ENCODE measurements around the gene SLC38A9. TPM values are rescaled to one million over a fixed set of nuclear protein-coding genes. Genes with fewer than 3 reads are reported as not detected.

SLC38A9 gene
- polyA plus RNA-seq, 3 donors from 2014 or later, result 6.9 to 15.4 (median 15.2) TPM

DNA sequence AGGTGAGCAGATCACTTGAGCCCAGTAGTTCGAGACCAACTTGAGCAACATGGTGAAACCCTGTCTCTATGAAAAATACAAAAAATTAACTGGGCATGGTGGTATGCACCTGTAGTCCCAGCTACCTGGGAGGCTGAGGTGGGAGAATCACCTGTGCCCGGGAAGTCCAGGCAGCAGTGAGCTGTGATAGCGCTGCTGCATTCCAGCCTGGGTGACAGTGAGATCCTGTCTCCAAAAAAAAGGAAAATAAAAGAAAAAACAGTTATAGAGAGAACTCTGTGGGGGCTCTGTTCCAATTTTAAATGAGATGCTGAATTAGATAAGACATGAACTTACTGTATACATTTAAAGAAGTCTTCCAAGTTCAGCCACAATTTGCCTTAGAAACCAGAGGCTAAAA lies 44.2 kb downstream of the SLC38A9 start:
- H3K4me3 Mint-ChIP-seq, result no peak overlapping the region
- DNase-seq, result no peak
- H3K27ac Mint-ChIP-seq, result peak overlapping the region in 1 of 6 donors; percentile 8
- H3K9me3 Mint-ChIP-seq, result no peaks in the 10 kb centered on the region
- peaks cover 0 to 2% (median 0%) of the 10 kb centered on the region in 3 donors for H3K27me3 Mint-ChIP-seq (ENCODE audit: low read depth in 3 of 3)
- peaks cover 15% of the 10 kb centered on the region in 3 donors for H3K36me3 Mint-ChIP-seq
- H3K4me1 Mint-ChIP-seq, result no peaks in the 10 kb centered on the region

- H3K4me3 Mint-ChIP-seq, result no peak overlapping the region
- H3K27ac Mint-ChIP-seq, result no peak overlapping the region
- H3K4me1 Mint-ChIP-seq, result no peaks in the 10 kb centered on the region
- DNase-seq, result no peak
- peaks cover 26 to 27% (median 26%) of the 10 kb centered on the region in 3 donors for H3K36me3 Mint-ChIP-seq
- no peaks in the 10 kb centered on the region for H3K9me3 Mint-ChIP-seq
- peaks cover 0 to 2% (median 0%) of the 10 kb centered on the region in 3 donors for H3K27me3 Mint-ChIP-seq (ENCODE audit: low read depth in 3 of 3)
These were observed 47.1 kb downstream of the SLC38A9 start for GRCh38 chr5:55665065-55665464.

- H3K36me3 Mint-ChIP-seq, result peaks cover 25 to 44% (median 38%) of the 10 kb centered on the region in 3 donors
- H3K9me3 Mint-ChIP-seq, result no peaks in the 10 kb centered on the region
- H3K27ac Mint-ChIP-seq, result no peak overlapping the region
- H3K4me3 Mint-ChIP-seq, result no peak overlapping the region
- DNase-seq, result no peak
- no peaks in the 10 kb centered on the region for H3K4me1 Mint-ChIP-seq
- H3K27me3 Mint-ChIP-seq (ENCODE audit: low read depth in 3 of 3), result no peaks in the 10 kb centered on the region
These were observed 54.7 kb downstream of the SLC38A9 start for GRCh38 chr5:55657443-55657842.

DNA sequence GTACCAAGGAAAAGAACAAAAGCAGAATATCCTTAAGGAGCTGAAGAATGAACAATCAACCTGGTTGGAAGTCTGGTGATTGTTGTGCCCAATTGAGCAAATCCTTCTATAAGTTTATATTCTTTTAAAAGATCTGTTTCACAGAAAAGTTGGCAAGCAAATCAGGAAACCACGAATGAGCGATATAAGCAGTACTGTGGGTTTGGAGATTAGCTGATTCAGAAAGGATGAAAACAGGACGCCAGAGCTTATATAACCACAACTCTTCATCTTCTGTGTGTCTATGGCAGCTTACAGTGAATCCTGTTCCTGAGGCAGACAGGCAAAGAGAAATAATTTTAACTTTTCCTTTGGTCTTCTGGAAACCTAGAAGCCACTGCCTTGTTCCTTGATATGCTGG lies 61.7 kb downstream of the SLC38A9 start:
- peaks cover 9 to 57% (median 30%) of the 10 kb centered on the region in 3 donors for H3K36me3 Mint-ChIP-seq
- DNase-seq, result no peak
- no peaks in the 10 kb centered on the region for H3K27me3 Mint-ChIP-seq (ENCODE audit: low read depth in 3 of 3)
- no peaks in the 10 kb centered on the region for H3K9me3 Mint-ChIP-seq
- peak overlapping the region in 1 of 6 donors; percentile 2 for H3K27ac Mint-ChIP-seq
- H3K4me1 Mint-ChIP-seq, result no peaks in the 10 kb centered on the region
- no peak overlapping the region for H3K4me3 Mint-ChIP-seq

- H3K27ac Mint-ChIP-seq, result peak overlapping the region in 2 of 6 donors; percentile 2
- no peaks in the 10 kb centered on the region for H3K4me1 Mint-ChIP-seq
- no peaks in the 10 kb centered on the region for H3K27me3 Mint-ChIP-seq (ENCODE audit: low read depth in 3 of 3)
- DNase-seq, result no peak
- no peak overlapping the region for H3K4me3 Mint-ChIP-seq
- H3K9me3 Mint-ChIP-seq, result no peaks in the 10 kb centered on the region
- peaks cover 11 to 62% (median 30%) of the 10 kb centered on the region in 3 donors for H3K36me3 Mint-ChIP-seq
These were observed 62.2 kb downstream of the SLC38A9 start for GRCh38 chr5:55649963-55650362.

GRCh38 chr5:55645304-55645703 lies 66.8 kb downstream of the SLC38A9 start:
- DNase-seq, result no peak
- H3K9me3 Mint-ChIP-seq, result no peaks in the 10 kb centered on the region
- peaks cover 0 to 2% (median 0%) of the 10 kb centered on the region in 3 donors for H3K27me3 Mint-ChIP-seq (ENCODE audit: low read depth in 3 of 3)
- H3K36me3 Mint-ChIP-seq, result peaks cover 12 to 58% (median 31%) of the 10 kb centered on the region in 3 donors
- no peak overlapping the region for H3K27ac Mint-ChIP-seq
- no peaks in the 10 kb centered on the region for H3K4me1 Mint-ChIP-seq
- no peak overlapping the region for H3K4me3 Mint-ChIP-seq

DNA sequence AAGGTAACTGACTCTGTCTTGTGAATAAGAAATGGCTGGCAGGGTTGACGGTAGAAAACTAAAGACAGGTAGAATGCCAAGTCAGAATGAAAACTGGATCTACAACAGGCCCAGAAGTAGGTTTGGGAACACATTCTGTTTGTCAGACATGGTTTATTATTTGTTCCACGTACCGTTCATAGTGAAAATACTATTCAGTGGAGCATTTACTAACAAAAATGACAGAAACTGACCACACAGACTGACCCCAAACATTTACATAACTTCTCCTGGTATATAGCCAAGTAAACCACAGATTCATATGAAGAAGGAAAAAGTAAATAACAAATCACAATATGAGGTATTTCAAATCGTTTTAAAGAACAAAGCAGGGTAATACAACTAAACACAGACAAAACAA lies 73.7 kb downstream of the SLC38A9 start:
- H3K36me3 Mint-ChIP-seq, result peaks cover 11 to 31% (median 15%) of the 10 kb centered on the region in 3 donors
- DNase-seq, result no peak
- no peak overlapping the region for H3K27ac Mint-ChIP-seq
- no peaks in the 10 kb centered on the region for H3K9me3 Mint-ChIP-seq
- peaks cover 6 to 9% of the 10 kb centered on the region in 2 donors for H3K4me1 Mint-ChIP-seq
- peaks cover 0 to 2% (median 0%) of the 10 kb centered on the region in 3 donors for H3K27me3 Mint-ChIP-seq (ENCODE audit: low read depth in 3 of 3)
- H3K4me3 Mint-ChIP-seq, result no peak overlapping the region

- no peak for DNase-seq
These were observed 74.1 kb downstream of the SLC38A9 start for GRCh38 chr5:55638051-55638450.

DNA sequence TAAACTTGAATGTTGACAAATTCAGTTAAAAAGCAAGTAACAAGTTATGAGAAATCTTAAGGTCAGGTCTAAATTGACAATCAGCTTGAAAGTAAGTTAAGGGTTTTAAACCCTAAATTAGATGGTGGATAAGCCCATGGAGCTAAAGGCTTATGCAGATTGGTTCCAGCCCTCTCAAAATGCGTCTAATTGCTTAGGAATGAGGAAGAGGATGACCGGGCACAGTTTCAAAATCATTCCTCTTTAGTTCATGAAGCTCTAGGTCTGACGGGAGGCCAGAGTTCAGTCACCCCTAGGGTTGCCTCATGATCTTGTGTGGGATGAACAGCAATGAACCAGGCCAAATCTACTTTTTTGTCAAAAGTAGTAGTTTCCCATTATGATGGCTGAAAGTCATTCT lies 75.4 kb downstream of the SLC38A9 start:
- DNase-seq, result no peak
- peaks cover 6 to 10% of the 10 kb centered on the region in 2 donors for H3K4me1 Mint-ChIP-seq
- H3K36me3 Mint-ChIP-seq, result peaks cover 6 to 29% (median 16%) of the 10 kb centered on the region in 3 donors
- H3K9me3 Mint-ChIP-seq, result no peaks in the 10 kb centered on the region
- H3K27ac Mint-ChIP-seq, result no peak overlapping the region
- H3K4me3 Mint-ChIP-seq, result no peak overlapping the region
- no peaks in the 10 kb centered on the region for H3K27me3 Mint-ChIP-seq (ENCODE audit: low read depth in 3 of 3)

More at GRCh38 chr5:55638051-55638450, 74.1 kb downstream of the SLC38A9 start:
- Mint-ChIP-seq H3K4me1 (peaks cover 6 to 10% of the 10 kb centered on the region in 2 donors), H3K9me3 (no peaks in the 10 kb centered on the region), H3K4me3 (no peak overlapping the region), H3K36me3 (peaks cover 13 to 35% (median 14%) of the 10 kb centered on the region in 3 donors), H3K27me3 (ENCODE audit: low read depth in 3 of 3) (peaks cover 0 to 2% (median 0%) of the 10 kb centered on the region in 3 donors), H3K27ac (no peak overlapping the region)

GRCh38 chr5:55636177-55636576 lies 75.9 kb downstream of the SLC38A9 start:
- Mint-ChIP-seq H3K36me3 (peaks cover 5 to 27% (median 12%) of the 10 kb centered on the region in 3 donors), H3K27ac (no peak overlapping the region), H3K4me3 (no peak overlapping the region), H3K27me3 (ENCODE audit: low read depth in 3 of 3) (no peaks in the 10 kb centered on the region), H3K4me1 (peaks cover 6 to 10% of the 10 kb centered on the region in 2 donors), H3K9me3 (no peaks in the 10 kb centered on the region)
- no peak for DNase-seq

DNA sequence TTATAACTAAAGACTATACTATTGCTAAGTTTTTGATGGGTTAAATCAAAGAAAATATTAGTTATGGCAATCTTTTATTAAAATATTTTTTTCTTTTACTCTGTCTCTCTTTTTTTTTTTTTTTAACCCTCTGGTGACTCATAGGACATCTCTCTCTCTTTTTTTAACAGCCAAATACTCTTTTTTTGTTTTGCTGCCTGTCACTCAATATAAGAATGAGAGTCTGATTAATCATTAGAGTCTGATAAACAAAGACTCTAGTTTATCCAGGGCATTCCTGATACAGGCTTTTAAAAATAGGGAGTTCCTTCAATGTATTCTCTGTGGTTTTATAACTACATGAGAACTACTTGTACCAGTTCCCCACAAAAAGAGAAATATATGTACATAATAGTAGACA lies 77.3 kb downstream of the SLC38A9 start:
- H3K4me3 Mint-ChIP-seq, result no peak overlapping the region
- peaks cover 6 to 10% of the 10 kb centered on the region in 2 donors for H3K4me1 Mint-ChIP-seq
- peak overlapping the region in 1 of 6 donors; percentile 13 for H3K27ac Mint-ChIP-seq
- no peaks in the 10 kb centered on the region for H3K27me3 Mint-ChIP-seq (ENCODE audit: low read depth in 3 of 3)
- no peak for DNase-seq
- no peaks in the 10 kb centered on the region for H3K9me3 Mint-ChIP-seq
- peaks cover 6 to 28% (median 12%) of the 10 kb centered on the region in 3 donors for H3K36me3 Mint-ChIP-seq

GRCh38 chr5:55634209-55634805 lies 77.8 kb downstream of the SLC38A9 start:
- no peaks in the 10 kb centered on the region for H3K27me3 Mint-ChIP-seq (ENCODE audit: low read depth in 3 of 3)
- H3K4me3 Mint-ChIP-seq, result no peak overlapping the region
- DNase-seq, result peak in 1 of 3 donors; percentile 0
- no peaks in the 10 kb centered on the region for H3K9me3 Mint-ChIP-seq
- peaks cover 9 to 30% (median 14%) of the 10 kb centered on the region in 3 donors for H3K36me3 Mint-ChIP-seq
- H3K4me1 Mint-ChIP-seq, result peaks cover 6 to 10% of the 10 kb centered on the region in 2 donors
- peak overlapping the region in 1 of 6 donors; percentile 37 for H3K27ac Mint-ChIP-seq

GRCh38 chr5:55633574-55634208 lies 78.4 kb downstream of the SLC38A9 start:
- no peaks in the 10 kb centered on the region for H3K9me3 Mint-ChIP-seq
- peak overlapping the region in 2 of 6 donors; percentile 8 to 37 for H3K27ac Mint-ChIP-seq

DNA sequence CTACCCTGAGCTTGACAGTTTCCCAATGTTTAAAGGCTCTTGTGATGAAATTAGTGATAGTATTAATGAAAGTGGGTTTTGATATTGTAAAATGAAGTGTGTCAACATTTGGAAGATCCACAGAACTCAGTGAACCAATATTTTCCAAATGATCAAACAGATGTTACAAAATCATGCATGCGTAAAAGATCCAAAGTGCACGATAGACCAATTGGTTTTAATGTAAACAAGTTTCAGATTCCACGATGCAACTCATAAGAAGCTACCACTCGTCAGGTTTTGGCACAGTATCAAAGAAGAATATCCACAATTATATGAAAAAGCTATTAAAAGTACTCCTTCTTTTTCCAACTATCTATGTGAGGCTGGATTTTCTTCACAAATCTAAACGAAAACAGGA lies 82.3 kb downstream of the SLC38A9 start:
- H3K27ac Mint-ChIP-seq, result no peak overlapping the region
- DNase-seq, result no peak
- H3K4me1 Mint-ChIP-seq, result peaks cover 6 to 10% of the 10 kb centered on the region in 2 donors
- no peak overlapping the region for H3K4me3 Mint-ChIP-seq
- H3K36me3 Mint-ChIP-seq, result peaks cover 14 to 43% (median 20%) of the 10 kb centered on the region in 3 donors
- no peaks in the 10 kb centered on the region for H3K27me3 Mint-ChIP-seq (ENCODE audit: low read depth in 3 of 3)
- H3K9me3 Mint-ChIP-seq, result no peaks in the 10 kb centered on the region

More at GRCh38 chr5:55633574-55634208, 78.4 kb downstream of the SLC38A9 start:
- DNase-seq, result peak in 1 of 3 donors; percentile 1
- no peak overlapping the region for H3K4me3 Mint-ChIP-seq
- H3K27me3 Mint-ChIP-seq (ENCODE audit: low read depth in 3 of 3), result no peaks in the 10 kb centered on the region
- peaks cover 6 to 29% (median 13%) of the 10 kb centered on the region in 3 donors for H3K36me3 Mint-ChIP-seq
- H3K4me1 Mint-ChIP-seq, result peaks cover 6 to 10% of the 10 kb centered on the region in 2 donors
